H1 (cell line): ENCODE results near the gene PIP5K1B. TPM values are rescaled to one million over a fixed set of nuclear protein-coding genes. Genes with fewer than 3 reads are reported as not detected.

ENCODE experiments used
- CTCF ChIA-PET: fragments of 300-600 bp; sonication (Branson Sonifier 250); formaldehyde crosslinking; loops from one replicate; lab custom pipeline; 2021; ENCODE audit not compliant: partially characterized antibody; lab: Charles Lee
- POLR2A ChIA-PET: fragments of 300-600 bp; sonication (Branson Sonifier 250); formaldehyde crosslinking; loops from one replicate; lab custom pipeline; 2021; ENCODE audit warnings: inconsistent platforms; ENCODE audit not compliant: partially characterized antibody; lab: Charles Lee
- DNase-seq, 2 experiments: peaks; one replicate each; pipeline versions ENCODE4 v3.0.0 to v3.0.0-alpha.2; 2010 to 2022; ENCODE audit warnings: low spot score in 2 of 2, low read depth in 1 of 2, mixed read lengths in 1 of 2
- FAIRE-seq: peaks from 2 replicates; lab custom pipeline; 2011; peaks lifted over from hg19 to GRCh38; lab: Jason Lieb, UNC
- H2AFZ ChIP-seq: 2 replicates; pipeline ENCODE4 v1.8.1; 2012; ENCODE audit warnings: low read length, inconsistent platforms
- H2AK5ac ChIP-seq: 2 replicates; pipeline ENCODE4 v1.6.1; 2013; ENCODE audit warnings: low read depth, low read length
- H2BK120ac ChIP-seq: replicated peaks from 2 replicates; pipeline ENCODE3; 2013; ENCODE audit warnings: low read depth, low read length, inconsistent platforms
- H2BK12ac ChIP-seq: 2 replicates; pipeline ENCODE4 v1.6.1; 2013; ENCODE audit warnings: low read depth, low read length
- H2BK15ac ChIP-seq: 2 replicates; pipeline ENCODE4 v1.6.1; 2013; ENCODE audit warnings: low read length
- H2BK20ac ChIP-seq: 2 replicates; pipeline ENCODE4 v1.6.1; 2013; ENCODE audit warnings: low read length
- H2BK5ac ChIP-seq: 2 replicates; pipeline ENCODE4 v1.6.1; 2013; ENCODE audit warnings: low read depth, low read length
- H3K14ac ChIP-seq: 2 replicates; pipeline ENCODE4 v1.6.1; 2013; ENCODE audit warnings: inconsistent platforms; ENCODE audit not compliant: insufficient read length
- H3K18ac ChIP-seq: 2 replicates; pipeline ENCODE4 v1.6.1; 2013; ENCODE audit warnings: low read length; ENCODE audit errors: extremely low read depth
- H3K23ac ChIP-seq: 2 replicates; pipeline ENCODE4 v1.6.1; 2013; ENCODE audit warnings: inconsistent platforms; ENCODE audit not compliant: insufficient read length
- H3K23me2 ChIP-seq: 2 replicates; pipeline ENCODE4 v1.6.1; 2013; ENCODE audit warnings: low read depth, low read length
- H3K27ac ChIP-seq: 2 replicates; pipeline ENCODE4 v1.6.1; 2011; ENCODE audit warnings: low read depth, low read length, inconsistent platforms
- H3K27me3 ChIP-seq, 4 experiments: replicated peaks in 1 of 4; 1 replicate in 1 of 4; 2 replicates in 3 of 4; pipeline versions ENCODE4 v1.6.1 to v1.8.1; 2011 to 2013; ENCODE audit warnings: low read length in 3 of 4, mild to moderate bottlenecking in 3 of 4, inconsistent platforms in 2 of 4, mixed read lengths in 2 of 4, moderate library complexity in 1 of 4; ENCODE audit not compliant: control insufficient read depth in 3 of 4, insufficient read depth in 3 of 4; ENCODE audit errors: extremely low read depth in 1 of 4
- H3K36me3 ChIP-seq, 4 experiments: 2 replicates each; pipeline versions ENCODE4 v1.6.1 to v1.8.1; 2011 to 2013; ENCODE audit warnings: mild to moderate bottlenecking in 4 of 4, low read length in 3 of 4, moderate library complexity in 2 of 4, control low read depth in 1 of 4, inconsistent platforms in 1 of 4; ENCODE audit not compliant: insufficient read depth in 4 of 4, control insufficient read depth in 2 of 4
- H3K4ac ChIP-seq: replicated peaks from 2 replicates; pipeline ENCODE3; 2013; ENCODE audit warnings: low read length, low read depth, mixed read lengths, inconsistent platforms; ENCODE audit not compliant: insufficient read length
- H3K4me1 ChIP-seq, 4 experiments: replicated peaks in 1 of 4; 1 replicate in 1 of 4; 2 replicates in 3 of 4; pipeline versions ENCODE4 v1.6.1 to v1.8.1; 2011 to 2013; ENCODE audit warnings: low read length in 3 of 4, inconsistent platforms in 2 of 4, mixed read lengths in 1 of 4; ENCODE audit not compliant: insufficient read depth in 4 of 4, control insufficient read depth in 3 of 4
- H3K4me2 ChIP-seq, 2 experiments: 2 replicates each; pipeline versions ENCODE4 v1.6.1 to v1.8.1; 2011 to 2013; ENCODE audit warnings: low read depth in 2 of 2, low read length in 2 of 2, control low read depth in 1 of 2, inconsistent platforms in 1 of 2, mild to moderate bottlenecking in 1 of 2; ENCODE audit not compliant: insufficient read depth in 1 of 2
- H3K4me3 ChIP-seq, 4 experiments: fragments of 200-600, 300-600 bp in 1 of 4; sonication (generic), shearing (Covaris generic), sonication (Bioruptor Twin) in 1 of 4; 2 replicates each; pipeline versions ENCODE4 v1.5.1 to v1.8.1; 2011 to 2016; ENCODE audit warnings: low read length in 4 of 4, low read depth in 3 of 4, control low read depth in 2 of 4, inconsistent platforms in 2 of 4, mild to moderate bottlenecking in 2 of 4, mixed read lengths in 1 of 4, moderate library complexity in 1 of 4; ENCODE audit not compliant: insufficient read depth in 2 of 4; ENCODE audit errors: extremely low read depth in 1 of 4
- H3K56ac ChIP-seq: replicated peaks from 2 replicates; pipeline ENCODE3; 2013; ENCODE audit warnings: low read depth, mild to moderate bottlenecking, mixed read lengths, low read length, inconsistent platforms; ENCODE audit not compliant: insufficient read length
- H3K79me1 ChIP-seq: 2 replicates; pipeline ENCODE4 v1.6.1; 2013; ENCODE audit warnings: low read depth, low read length, control low read depth
- H3K79me2 ChIP-seq, 2 experiments: 2 replicates each; pipeline versions ENCODE4 v1.6.1 to v1.8.1; 2012 to 2013; ENCODE audit warnings: low read length in 2 of 2, mild to moderate bottlenecking in 2 of 2, inconsistent platforms in 1 of 2; ENCODE audit not compliant: insufficient read depth in 2 of 2, control insufficient read depth in 1 of 2
- H3K9ac ChIP-seq, 4 experiments: replicated peaks in 1 of 4; 1 replicate in 1 of 4; 2 replicates in 3 of 4; pipeline versions ENCODE4 v1.6.1 to v1.8.1; 2011 to 2013; ENCODE audit warnings: low read depth in 3 of 4, low read length in 3 of 4, control low read depth in 2 of 4, mild to moderate bottlenecking in 2 of 4, moderate library complexity in 2 of 4, inconsistent platforms in 1 of 4; ENCODE audit errors: extremely low read depth in 1 of 4
- H3K9me3 ChIP-seq, 2 experiments: 2 replicates each; pipeline versions ENCODE4 v1.6.1 to v1.8.1; 2012 to 2013; ENCODE audit warnings: mild to moderate bottlenecking in 2 of 2, moderate library complexity in 2 of 2, control low read depth in 1 of 2, inconsistent platforms in 1 of 2, low read depth in 1 of 2, low read length in 1 of 2, mixed read lengths in 1 of 2; ENCODE audit not compliant: insufficient read depth in 2 of 2
- H4K20me1 ChIP-seq, 2 experiments: replicated peaks in 1 of 2; 2 replicates each; pipeline versions ENCODE3 to v1.8.1; 2011 to 2013; ENCODE audit warnings: inconsistent platforms in 2 of 2, low read length in 2 of 2, mild to moderate bottlenecking in 1 of 2; ENCODE audit not compliant: insufficient read depth in 2 of 2, control insufficient read depth in 1 of 2
- H4K5ac ChIP-seq: 2 replicates; pipeline ENCODE4 v1.6.1; 2013; ENCODE audit warnings: low read length, low read depth, mixed read lengths, inconsistent platforms; ENCODE audit not compliant: insufficient read length
- H4K8ac ChIP-seq: 2 replicates; pipeline ENCODE4 v1.8.0; 2013; ENCODE audit warnings: mild to moderate bottlenecking, moderate library complexity, low read length, inconsistent platforms; ENCODE audit not compliant: insufficient read depth; ENCODE audit errors: extremely low read depth
- H4K91ac ChIP-seq: replicated peaks from 2 replicates; pipeline ENCODE3; 2013; ENCODE audit warnings: low read length, mixed read lengths, inconsistent platforms; ENCODE audit not compliant: insufficient read length
- WGBS, 2 experiments: shearing (Covaris generic) in 1 of 2; methylation state at CpG; one replicate each; pipeline versions ENCODE4 v1.1.6 to v1.1.7; 2013 to 2015; ENCODE audit warnings: low lambda C conversion rate in 2 of 2, mixed read lengths in 2 of 2, inconsistent platforms in 1 of 2, low coverage in 1 of 2, missing lambda C conversion rate in 1 of 2; ENCODE audit not compliant: insufficient replicate concordance in 2 of 2, insufficient coverage in 1 of 2, insufficient read length in 1 of 2; ENCODE audit errors: extremely low coverage in 1 of 2, missing lambda C conversion rate in 1 of 2; 5-methylcytosine and 5-hydroxymethylcytosine counted together
- polyA plus RNA-seq, 7 experiments: library from polyadenylated mRNA; depleted of rRNA in 3 of 7; stranded (reverse) in 5 of 7; unstranded in 2 of 7; fragments of >200 nt in 5 of 7; fragments of 200-250 nt in 2 of 7; gene quantifications; 1 replicate in 5 of 7; 2 replicates in 1 of 7; 4 replicates in 1 of 7; pipeline versions ENCODE4 v1.2.1 to v1.2.3, GENCODE V29; 2011 to 2013; ENCODE audit warnings: missing spikeins in 2 of 7, mixed read lengths in 2 of 7
- total RNA-seq: library from RNA; stranded (reverse); fragmentation: NEBNext Ultra II Directional; extraction: Animal tissue kit (Norgen Biotek cat#: 25700); gene quantifications from 2 replicates; pipeline ENCODE4 v1.2.1, GENCODE V29; 2021

PIP5K1B gene
- total and polyA plus RNA-seq, 2 of the 8 experiments (the other 6 are each of a cell fraction or from before 2014, with no cell fraction given), result 4.7 to 7.7 TPM

DNA sequence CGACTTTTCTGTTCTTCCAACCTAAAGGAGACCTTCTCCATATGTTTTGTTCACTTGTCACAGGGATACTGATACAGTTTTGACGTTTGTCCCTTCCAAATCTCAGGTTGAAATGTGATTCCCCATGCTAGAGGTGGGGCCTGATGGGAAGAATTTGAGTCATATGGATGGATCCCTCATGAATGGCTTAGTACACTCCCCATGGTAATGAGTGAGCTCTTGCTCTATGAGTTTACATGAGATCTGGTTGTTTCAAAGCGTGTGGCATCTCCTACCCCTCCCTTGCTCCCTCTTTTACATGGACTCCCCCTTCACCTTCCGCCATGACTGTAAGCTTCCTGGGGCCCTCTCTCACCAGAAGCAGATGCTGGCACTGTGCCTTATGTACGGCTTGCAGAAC lies 6.9 kb downstream of the PIP5K1B start:
- 93% methylated on average over 5 of the region's 5 CpGs; no CpG with 5 or more reads in 1 of the 2 experiments for WGBS, 2 experiments
- Histone ChIP-seq H3K14ac (no peak overlapping the region), H2AK5ac (no peak overlapping the region), H3K9ac (no peak overlapping the region), H3K79me1 (no peaks in the 10 kb centered on the region), H3K18ac (no peak overlapping the region), H4K91ac (no peak overlapping the region), H3K4me1 (peaks cover 0 to under 1% (median under 1%) of the 10 kb centered on the region in 4 experiments; a peak in 2 of 7 replicates), H2BK15ac (no peak overlapping the region; the same call in 1 of the 2 replicates), H3K79me2 (peaks cover 0 to 7% of the 10 kb centered on the region in 2 experiments; a peak in 2 of 4 replicates), H3K4me2 (no peak overlapping the region), H2BK20ac (no peak overlapping the region), H3K9me3 (no peaks in the 10 kb centered on the region), H2AFZ (no peak overlapping the region), H4K5ac (no peak overlapping the region), H3K36me3 (no peaks in the 10 kb centered on the region), H3K23me2 (no peaks in the 10 kb centered on the region), H2BK5ac (no peak overlapping the region), H3K4ac (no peak overlapping the region), H2BK12ac (no peak overlapping the region), H3K27me3 (peaks cover under 1 to 3% (median 2%) of the 10 kb centered on the region in 4 experiments), H3K56ac (no peak overlapping the region), H4K20me1 (no peaks in the 10 kb centered on the region), H4K8ac (no peak overlapping the region), H3K27ac (no peak overlapping the region), H3K23ac (no peak overlapping the region), H2BK120ac (no peak overlapping the region), H3K4me3 (no peak overlapping the region)
- POLR2A ChIA-PET, result no interaction called here
- DNase-seq, result no peak
- CTCF ChIA-PET, result interaction anchor here (0.6 to 1.5 kb wide), 3 partner anchors 15 to 21 kb away, joined by 3 to 5 read pairs (median 3); no protein-coding TSS in a partner anchor
- no peak for FAIRE-seq
